Measurements from ENCODE around the gene G6PC2.
"Not testable (repeated sequence)": the region's sequence is repeated elsewhere in the genome, so short reads cannot be mapped to it uniquely, and the experiment has no call there.

- TF ChIP-seq ZNF274 (IDR thresholded peaks at IDR 0.05; ENCODE audit: low read depth, low read length); YY1 (IDR thresholded peaks at IDR 0.05; ENCODE audit: insufficient read depth, insufficient read length); SUZ12 (IDR thresholded peaks at IDR 0.05; ENCODE audit: extremely low read depth, insufficient read depth, insufficient read length): not testable (repeated sequence)
These were observed 18.9 kb upstream of the G6PC2 start for GRCh38 chr2:168882163-168882562.

All from NT2/D1 (cell line).